ENCODE measurements around the gene TNFRSF4. TPM values are rescaled to one million over a fixed set of nuclear protein-coding genes. Genes with fewer than 3 reads are reported as not detected.

TNFRSF4 gene
- total RNA-seq, 4 donors from 2014 or later: 0.42 to 2.1 (median 0.46) TPM; not detected in 1

DNA sequence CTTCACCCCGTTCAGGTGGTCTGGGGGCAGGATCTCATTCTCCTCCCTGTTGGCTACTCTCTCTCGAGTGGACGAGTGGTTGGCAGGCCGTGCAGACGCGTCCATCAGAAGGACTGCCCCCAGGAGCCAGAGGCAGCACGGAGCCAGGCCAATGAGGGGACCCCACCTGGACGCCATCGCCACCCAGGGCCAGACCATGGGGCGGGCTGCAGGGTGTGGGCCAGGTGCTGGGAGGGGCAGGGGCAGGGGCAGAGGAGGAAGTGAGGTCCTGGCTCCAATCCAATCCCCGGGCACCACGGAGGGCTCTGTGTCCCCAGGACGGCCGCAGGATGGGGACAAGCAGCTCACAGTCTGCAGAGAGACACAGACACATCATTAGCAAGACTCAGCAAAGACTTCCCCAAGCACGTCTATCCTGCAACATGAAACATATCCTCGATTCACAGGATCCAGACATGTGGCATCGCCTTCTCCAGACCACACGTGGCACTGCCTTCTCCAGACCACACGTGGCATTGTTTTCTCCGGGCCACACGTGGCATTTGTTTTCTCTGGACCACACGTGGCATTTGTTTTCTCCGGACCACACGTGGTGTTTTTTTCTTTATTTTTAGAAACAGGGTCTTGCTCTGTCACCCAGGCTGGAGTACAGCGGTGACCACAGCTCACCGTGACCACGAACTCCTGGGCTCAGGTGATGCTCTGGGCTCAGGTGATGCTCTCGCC is 14.8 kb upstream of the TNFRSF4 start:
- intact Hi-C loops (cut with DNase I; ENCODE audit: low total_unique reads) (no loop called here), in situ Hi-C loops (cut with MboI; ENCODE audit: low sequenced_read_pairs in 4 of 4) (no loop called here)
- Histone ChIP-seq H3K4me3 (no peak overlapping the region), H3K27me3 (no peaks in the 10 kb centered on the region), H3K36me3 (peaks cover 0 to 26% of the 10 kb centered on the region in 2 donors), H3K9me3 (no peaks in the 10 kb centered on the region), H3K4me1 (peaks cover 23 to 29% of the 10 kb centered on the region in 2 donors), H3K27ac (no peak overlapping the region)
- no peak for TF ChIP-seq POLR2A (IDR thresholded peaks at IDR 0.05)
- TF ChIP-seq, protein P1, sequence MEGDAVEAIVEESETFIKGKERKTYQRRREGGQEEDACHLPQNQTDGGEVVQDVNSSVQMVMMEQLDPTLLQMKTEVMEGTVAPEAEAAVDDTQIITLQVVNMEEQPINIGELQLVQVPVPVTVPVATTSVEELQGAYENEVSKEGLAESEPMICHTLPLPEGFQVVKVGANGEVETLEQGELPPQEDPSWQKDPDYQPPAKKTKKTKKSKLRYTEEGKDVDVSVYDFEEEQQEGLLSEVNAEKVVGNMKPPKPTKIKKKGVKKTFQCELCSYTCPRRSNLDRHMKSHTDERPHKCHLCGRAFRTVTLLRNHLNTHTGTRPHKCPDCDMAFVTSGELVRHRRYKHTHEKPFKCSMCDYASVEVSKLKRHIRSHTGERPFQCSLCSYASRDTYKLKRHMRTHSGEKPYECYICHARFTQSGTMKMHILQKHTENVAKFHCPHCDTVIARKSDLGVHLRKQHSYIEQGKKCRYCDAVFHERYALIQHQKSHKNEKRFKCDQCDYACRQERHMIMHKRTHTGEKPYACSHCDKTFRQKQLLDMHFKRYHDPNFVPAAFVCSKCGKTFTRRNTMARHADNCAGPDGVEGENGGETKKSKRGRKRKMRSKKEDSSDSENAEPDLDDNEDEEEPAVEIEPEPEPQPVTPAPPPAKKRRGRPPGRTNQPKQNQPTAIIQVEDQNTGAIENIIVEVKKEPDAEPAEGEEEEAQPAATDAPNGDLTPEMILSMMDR (IDR thresholded peaks at IDR 0.05 in 4 of 5, conservative IDR thresholded peaks at IDR 0.05 in 1 of 5): no peak
- ATAC-seq: no peak
- DNase-seq: no peak

DNA sequence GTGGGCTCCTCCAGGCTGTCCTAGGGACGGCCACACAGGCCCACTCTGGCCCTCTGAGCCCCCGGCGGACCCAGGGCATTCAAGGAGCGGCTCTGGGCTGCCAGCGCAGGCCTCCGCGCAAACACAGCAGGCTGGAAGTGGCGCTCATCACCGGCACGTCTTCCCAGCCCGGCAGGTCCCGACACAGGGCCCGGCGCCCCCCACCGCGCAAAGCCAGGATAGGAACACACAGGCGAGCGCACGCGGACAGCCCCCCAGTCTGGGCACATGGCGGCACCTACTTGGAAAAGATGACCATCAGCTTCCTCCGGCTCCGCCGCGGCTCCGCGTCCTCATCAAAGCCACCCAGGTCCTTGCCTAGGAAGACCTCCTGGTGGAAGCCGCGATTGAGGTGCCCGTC is 14.2 kb upstream of the TNFRSF4 start:
- TF ChIP-seq, protein P1 (IDR thresholded peaks at IDR 0.05 in 4 of 5, conservative IDR thresholded peaks at IDR 0.05 in 1 of 5): no peak
- no peak for TF ChIP-seq POLR2A (IDR thresholded peaks at IDR 0.05)
- H3K27me3 ChIP-seq: no peaks in the 10 kb centered on the region
- H3K27ac ChIP-seq: no peak overlapping the region
- in situ Hi-C loops (cut with MboI; ENCODE audit: low sequenced_read_pairs in 4 of 4): no loop called here
- no peak overlapping the region for H3K4me3 ChIP-seq
- H3K36me3 ChIP-seq: peaks cover 0 to 31% of the 10 kb centered on the region in 2 donors
- no peak for ATAC-seq
- peaks cover 23 to 29% of the 10 kb centered on the region in 2 donors for H3K4me1 ChIP-seq
- no peaks in the 10 kb centered on the region for H3K9me3 ChIP-seq
- no peak for DNase-seq
- intact Hi-C loops (cut with DNase I; ENCODE audit: low total_unique reads): no loop called here

DNA sequence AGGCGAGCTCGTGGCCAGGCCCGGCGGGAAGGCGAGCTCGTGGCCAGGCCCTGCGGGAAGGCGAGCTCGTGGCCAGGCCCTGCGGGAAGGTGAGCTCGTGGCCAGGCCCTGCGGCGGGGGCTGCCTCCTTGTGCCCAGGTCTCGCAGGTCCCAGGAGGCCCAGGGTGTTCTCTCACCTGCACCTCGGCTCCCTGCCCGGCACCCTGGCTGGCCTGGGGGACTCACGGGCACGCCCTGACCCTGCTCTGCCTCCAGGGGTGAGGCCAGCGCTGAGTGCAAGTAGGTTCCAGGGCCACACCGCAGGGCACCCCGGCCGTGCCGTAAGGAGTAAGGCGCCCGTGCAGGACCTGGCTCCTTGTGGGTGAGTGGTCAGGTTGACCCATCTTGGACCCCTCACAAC is 13.4 kb upstream of the TNFRSF4 start:
- in situ Hi-C loops (cut with MboI; ENCODE audit: low sequenced_read_pairs in 4 of 4) (no loop called here), intact Hi-C loops (cut with DNase I; ENCODE audit: low total_unique reads) (no loop called here)
- DNase-seq (no peak), ATAC-seq (no peak)
- Histone ChIP-seq H3K36me3 (peaks cover 0 to 39% of the 10 kb centered on the region in 2 donors), H3K9me3 (no peaks in the 10 kb centered on the region), H3K27me3 (no peaks in the 10 kb centered on the region), H3K27ac (no peak overlapping the region), H3K4me3 (no peak overlapping the region), H3K4me1 (peaks cover 16 to 29% of the 10 kb centered on the region in 2 donors)
- TF ChIP-seq, protein P1 (IDR thresholded peaks at IDR 0.05 in 4 of 5, conservative IDR thresholded peaks at IDR 0.05 in 1 of 5): no peak
- no peak for TF ChIP-seq POLR2A (IDR thresholded peaks at IDR 0.05)

DNA sequence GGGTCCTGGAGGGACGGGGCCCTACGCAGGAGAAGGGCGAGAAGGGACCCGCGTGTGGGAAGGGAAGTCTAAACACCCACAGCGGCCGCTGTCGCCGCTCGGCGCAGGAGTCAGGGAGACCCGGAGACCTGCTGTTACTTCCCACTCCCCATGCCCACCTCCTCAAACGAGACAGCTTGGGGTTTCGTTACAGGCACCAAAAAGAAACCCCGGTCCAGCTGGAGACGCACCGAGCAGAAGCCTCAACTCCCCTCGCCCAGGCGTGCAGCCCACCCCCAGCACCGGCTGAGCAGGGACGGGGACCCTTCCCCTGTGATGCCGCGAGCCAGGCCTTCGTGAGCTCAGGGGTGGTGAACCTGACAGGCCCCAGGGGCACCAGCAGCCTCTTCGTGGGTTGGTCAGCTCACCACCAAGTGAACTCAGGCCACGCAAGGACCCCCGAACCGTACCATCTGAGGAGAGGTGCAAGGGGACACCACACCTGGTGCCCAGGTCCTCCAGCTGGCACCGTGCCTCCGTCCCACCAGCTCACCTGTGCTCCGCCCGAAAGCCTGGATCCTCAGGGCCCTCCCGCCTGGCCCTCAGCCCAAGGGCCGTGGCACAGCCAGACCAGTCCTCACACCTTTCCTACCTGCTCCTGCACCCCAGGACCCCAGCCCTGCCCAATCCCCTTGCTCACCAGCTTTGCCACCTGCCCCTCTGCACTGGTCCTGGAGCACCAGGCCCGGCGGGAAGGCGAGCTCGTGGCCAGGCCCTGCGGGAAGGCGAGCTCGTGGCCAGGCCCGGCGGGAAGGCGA is 12.8 kb upstream of the TNFRSF4 start:
- H3K4me1 ChIP-seq: peaks cover 16 to 29% of the 10 kb centered on the region in 2 donors
- in situ Hi-C loops (cut with MboI; ENCODE audit: low sequenced_read_pairs in 4 of 4): no loop called here
- no peak overlapping the region for H3K4me3 ChIP-seq
- no peak overlapping the region for H3K27ac ChIP-seq
- no peaks in the 10 kb centered on the region for H3K27me3 ChIP-seq
- peaks cover 0 to 45% of the 10 kb centered on the region in 2 donors for H3K36me3 ChIP-seq
- no peak for DNase-seq
- no peak for TF ChIP-seq POLR2A (IDR thresholded peaks at IDR 0.05)
- TF ChIP-seq, protein P1 (IDR thresholded peaks at IDR 0.05 in 4 of 5, conservative IDR thresholded peaks at IDR 0.05 in 1 of 5): no peak
- no peak for ATAC-seq
- intact Hi-C loops (cut with DNase I; ENCODE audit: low total_unique reads): no loop called here
- H3K9me3 ChIP-seq: no peaks in the 10 kb centered on the region
